AG04449 (cell line): ENCODE measurements around the gene WNT4.

Experiments
- CTCF ChIA-PET: fragments of 350-600 bp; formaldehyde crosslinking; extraction: SDS; loops from one replicate; lab custom pipeline; 2021; ENCODE audit warnings: antibody characterized with exemption; lab: Yijun Ruan, JAX
- POLR2A ChIA-PET: fragments of 400-600, 350-600 bp; formaldehyde crosslinking; extraction: SDS; loops from one replicate; lab custom pipeline; 2020; ENCODE audit warnings: antibody characterized with exemption, inconsistent platforms; lab: Yijun Ruan, JAX
- DNase-seq: peaks from one replicate; pipeline ENCODE4 v3.0.0-alpha.2; 2010; ENCODE audit warnings: low read depth, low spot score
- H3K4me3 ChIP-seq: 2 replicates; pipeline ENCODE4 v1.5.1; 2011; ENCODE audit warnings: low read depth, mild to moderate bottlenecking, control low read depth, low read length
- TF ChIP-seq, protein P1 (sequence below): IDR thresholded peaks from one replicate; pipeline ENCODE4 v1.5.1; 2011; ENCODE audit warnings: mild to moderate bottlenecking, moderate library complexity, low read length, control low read depth, inconsistent platforms; ENCODE audit not compliant: insufficient read depth; ENCODE audit errors: missing control alignments

WNT4 gene

DNA sequence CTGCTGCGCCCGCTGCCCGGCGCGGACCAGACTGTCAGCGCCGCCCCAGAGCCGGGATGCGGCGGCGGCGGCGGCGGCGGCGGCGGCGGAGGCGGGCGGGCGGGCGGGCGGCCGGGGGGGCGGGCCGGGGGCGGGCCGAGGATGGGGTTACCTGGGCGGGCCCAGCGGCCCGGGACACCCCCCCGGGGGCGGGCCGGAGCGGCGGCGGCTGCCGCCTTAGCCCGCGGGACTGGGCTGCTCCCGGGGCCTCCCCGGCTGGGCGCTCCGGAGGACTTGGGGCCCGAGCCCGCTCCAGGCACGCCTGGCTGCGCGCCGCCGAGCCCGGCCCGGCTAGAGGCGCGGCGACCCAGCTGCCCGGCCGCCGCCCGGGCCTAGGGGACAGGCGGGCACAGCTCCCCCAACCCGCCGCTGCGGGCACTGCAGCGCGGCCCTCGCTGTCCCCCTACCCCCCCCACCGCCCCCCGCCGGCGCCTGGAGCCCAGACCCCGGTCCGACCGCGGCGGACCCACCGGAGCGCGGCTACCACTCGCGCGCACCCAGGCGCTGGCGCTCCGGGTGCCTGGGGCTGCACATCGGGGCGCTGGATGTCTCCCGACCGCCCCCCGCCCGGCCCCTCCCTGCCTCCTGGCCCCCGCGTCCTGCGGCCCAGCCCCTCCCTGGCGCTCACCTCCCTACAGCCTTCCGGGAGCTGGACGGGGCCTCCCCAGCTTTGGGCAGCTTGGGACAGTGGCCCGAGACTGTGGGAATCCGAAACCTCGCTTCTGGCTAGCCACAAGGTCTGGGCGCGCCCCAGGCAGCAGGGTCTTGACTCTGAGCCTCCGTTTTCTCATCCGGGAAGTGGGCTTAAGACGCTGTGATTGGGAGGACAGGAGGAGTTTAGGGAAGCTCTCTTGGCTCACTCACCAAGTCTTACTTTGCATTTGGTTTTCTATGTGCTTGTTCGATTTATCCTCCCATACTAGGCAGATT is at the start of gene WNT4:
Gene WNT4, minus strand, starts transcription at position 33 of the 969 bp plus-strand sequence. CDS start 175 bp downstream, outside the sequence.
- DNase-seq, result no peak
- peak within 1 kb of the TSS; percentile 30 for H3K4me3 ChIP-seq
- TF ChIP-seq, protein P1, sequence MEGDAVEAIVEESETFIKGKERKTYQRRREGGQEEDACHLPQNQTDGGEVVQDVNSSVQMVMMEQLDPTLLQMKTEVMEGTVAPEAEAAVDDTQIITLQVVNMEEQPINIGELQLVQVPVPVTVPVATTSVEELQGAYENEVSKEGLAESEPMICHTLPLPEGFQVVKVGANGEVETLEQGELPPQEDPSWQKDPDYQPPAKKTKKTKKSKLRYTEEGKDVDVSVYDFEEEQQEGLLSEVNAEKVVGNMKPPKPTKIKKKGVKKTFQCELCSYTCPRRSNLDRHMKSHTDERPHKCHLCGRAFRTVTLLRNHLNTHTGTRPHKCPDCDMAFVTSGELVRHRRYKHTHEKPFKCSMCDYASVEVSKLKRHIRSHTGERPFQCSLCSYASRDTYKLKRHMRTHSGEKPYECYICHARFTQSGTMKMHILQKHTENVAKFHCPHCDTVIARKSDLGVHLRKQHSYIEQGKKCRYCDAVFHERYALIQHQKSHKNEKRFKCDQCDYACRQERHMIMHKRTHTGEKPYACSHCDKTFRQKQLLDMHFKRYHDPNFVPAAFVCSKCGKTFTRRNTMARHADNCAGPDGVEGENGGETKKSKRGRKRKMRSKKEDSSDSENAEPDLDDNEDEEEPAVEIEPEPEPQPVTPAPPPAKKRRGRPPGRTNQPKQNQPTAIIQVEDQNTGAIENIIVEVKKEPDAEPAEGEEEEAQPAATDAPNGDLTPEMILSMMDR, result no peak
- POLR2A ChIA-PET, result interaction anchor here (0.6 kb wide), 1 partner anchor 90 kb away, joined by 3 read pairs; no protein-coding TSS in a partner anchor
- CTCF ChIA-PET, result interaction anchor here (0.5 to 1.4 kb wide), 3 partner anchors 9 to 65 kb away, joined by 3 read pairs; no protein-coding TSS in a partner anchor

GRCh38 chr1:22190731-22191130 is 47.8 kb upstream of the WNT4 start:
- CTCF ChIA-PET, result no interaction called here
- no peak for DNase-seq
- TF ChIP-seq, protein P1, result no peak
- H3K4me3 ChIP-seq, result no peak overlapping the region
- POLR2A ChIA-PET, result no interaction called here

GRCh38 chr1:22190251-22190650 is 47.4 kb upstream of the WNT4 start:
- CTCF ChIA-PET, result no interaction called here
- TF ChIP-seq, protein P1, result no peak
- POLR2A ChIA-PET, result no interaction called here
- DNase-seq, result no peak
- no peak overlapping the region for H3K4me3 ChIP-seq

GRCh38 chr1:22189619-22190018 is 46.7 kb upstream of the WNT4 start:
- DNase-seq, result no peak
- CTCF ChIA-PET, result interaction anchor here (0.6 kb wide), 1 partner anchor 359 kb away, joined by 3 read pairs; no protein-coding TSS in a partner anchor
- TF ChIP-seq, protein P1, result no peak
- no peak overlapping the region for H3K4me3 ChIP-seq
- POLR2A ChIA-PET, result interaction anchor here (0.6 kb wide), 1 partner anchor 55 kb away, joined by 3 read pairs; no protein-coding TSS in a partner anchor

DNA sequence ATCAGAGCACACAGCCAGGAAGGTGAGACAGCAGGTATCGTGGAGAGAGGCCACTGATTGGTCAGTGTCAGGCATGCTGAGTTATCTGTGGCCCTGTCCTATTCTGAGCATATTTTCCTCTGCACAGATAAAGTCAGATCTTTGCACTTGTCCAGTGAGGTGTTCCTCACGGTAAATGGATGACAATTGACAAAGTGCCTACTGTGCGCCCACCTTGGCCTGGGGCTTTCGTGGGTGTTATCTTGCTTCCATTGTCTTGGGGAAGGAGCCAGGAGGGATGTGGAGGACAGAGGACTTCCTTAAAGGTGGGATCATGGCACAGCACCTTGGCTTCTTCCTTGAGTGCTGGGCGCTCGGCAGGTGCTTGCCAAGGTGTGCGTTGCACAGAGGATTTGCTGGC is 46.0 kb upstream of the WNT4 start:
- ChIA-PET POLR2A (interaction anchor here (0.6 kb wide), 1 partner anchor 56 kb away, joined by 3 read pairs; no protein-coding TSS in a partner anchor), CTCF (interaction anchor here (0.6 kb wide), 1 partner anchor 359 kb away, joined by 3 read pairs; no protein-coding TSS in a partner anchor)
- TF ChIP-seq, protein P1, result no peak
- no peak for DNase-seq
- no peak overlapping the region for H3K4me3 ChIP-seq

DNA sequence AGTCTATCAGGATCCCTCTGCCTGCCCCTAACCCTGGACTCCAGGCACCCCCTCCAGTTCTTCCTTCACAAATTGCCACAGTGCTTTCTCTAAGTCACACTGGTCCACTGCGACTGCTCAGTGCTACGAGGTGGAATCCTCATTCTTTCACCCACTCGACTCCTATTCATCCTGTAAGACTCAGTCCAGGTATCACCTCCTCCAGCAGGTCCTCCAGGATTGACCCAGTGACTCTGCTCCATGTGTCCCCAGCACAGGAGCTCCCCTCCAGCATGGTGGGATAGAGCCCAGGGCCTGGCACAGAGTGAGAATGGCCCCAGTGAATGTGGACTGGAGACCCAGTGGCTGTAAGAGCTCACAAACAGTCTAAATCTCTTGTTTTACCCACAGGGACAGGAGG is 45.5 kb upstream of the WNT4 start:
- ChIA-PET CTCF (no interaction called here), POLR2A (no interaction called here)
- no peak for DNase-seq
- TF ChIP-seq, protein P1, result no peak
- H3K4me3 ChIP-seq, result no peak overlapping the region
